HepG2 (cell line): ENCODE data around the gene VAC14. TPM values are rescaled to one million over a fixed set of nuclear protein-coding genes. Genes with fewer than 3 reads are reported as not detected.

ENCODE experiments used
- ATF6 ChIP-seq: sonication (generic); formaldehyde crosslinking; conservative IDR thresholded peaks from 2 replicates; pipeline ENCODE4 v1.4.0; 2020; ENCODE audit warnings: missing genetic modification reagents
- CBX5 ChIP-seq: sonication (generic); formaldehyde crosslinking; IDR thresholded peaks from 2 replicates; pipeline ENCODE4 v1.4.0; 2020; ENCODE audit warnings: missing genetic modification reagents, borderline replicate concordance
- DNMT3B ChIP-seq: conservative IDR thresholded peaks from 2 replicates; pipeline ENCODE4 v1.6.1; 2016; ENCODE audit warnings: missing biosample characterization, control low read depth
- ETV6 ChIP-seq: sonication (generic); formaldehyde crosslinking; conservative IDR thresholded peaks from 2 replicates; pipeline ENCODE4 v1.4.0; 2020; ENCODE audit warnings: missing genetic modification reagents
- FOXK1 ChIP-seq: sonication (generic); formaldehyde crosslinking; IDR thresholded peaks from 2 replicates; pipeline ENCODE4 v1.4.0; 2020; ENCODE audit warnings: low read depth, missing genetic modification reagents, borderline replicate concordance
- KAT2B ChIP-seq: fragments of 150-350 bp; IDR thresholded peaks from 2 replicates; pipeline ENCODE4 v1.6.1; 2014; ENCODE audit warnings: low read depth, low read length, borderline replicate concordance
- KLF15 ChIP-seq: sonication (generic); formaldehyde crosslinking; IDR thresholded peaks from 2 replicates; pipeline ENCODE4 v1.8.1; 2023; ENCODE audit warnings: borderline replicate concordance, mild to moderate bottlenecking, inconsistent platforms, missing genetic modification reagents, mixed read lengths
- LBX2 ChIP-seq: sonication (generic); formaldehyde crosslinking; IDR thresholded peaks from 2 replicates; pipeline ENCODE4 v1.5.0; 2020; ENCODE audit warnings: missing genetic modification reagents, mild to moderate bottlenecking, borderline replicate concordance
- MEIS2 ChIP-seq: sonication (generic); formaldehyde crosslinking; IDR thresholded peaks from 2 replicates; pipeline ENCODE4 v1.9.0; 2021; ENCODE audit warnings: mild to moderate bottlenecking, missing genetic modification reagents
- MYPOP ChIP-seq: sonication (generic); formaldehyde crosslinking; IDR thresholded peaks from 2 replicates; pipeline ENCODE4 v1.8.1; 2023; ENCODE audit warnings: mild to moderate bottlenecking, moderate library complexity, missing genetic modification reagents
- SOX5 ChIP-seq: IDR thresholded peaks from 2 replicates; pipeline ENCODE4 v1.6.1; 2016; ENCODE audit warnings: borderline replicate concordance
- SRSF1 ChIP-seq: fragments of 200-400 bp; formaldehyde crosslinking; optimal IDR thresholded peaks from 2 replicates; pipeline ENCODE3; 2017; ENCODE audit warnings: mild to moderate bottlenecking, low read depth, low read length, moderate library complexity
- STAG1 ChIP-seq: sonication (generic); formaldehyde crosslinking; IDR thresholded peaks from 2 replicates; pipeline ENCODE4 v1.4.0; 2020; ENCODE audit warnings: missing genetic modification reagents
- TSC22D2 ChIP-seq: sonication (generic); formaldehyde crosslinking; IDR thresholded peaks from 2 replicates; pipeline ENCODE4 v1.5.1; 2020; ENCODE audit warnings: missing genetic modification reagents, mild to moderate bottlenecking, borderline replicate concordance
- ZFP37 ChIP-seq: sonication (generic); formaldehyde crosslinking; IDR thresholded peaks from 2 replicates; pipeline ENCODE4 v1.4.0; 2020; ENCODE audit warnings: missing genetic modification reagents, borderline replicate concordance
- ZNF232 ChIP-seq: sonication (generic); formaldehyde crosslinking; IDR thresholded peaks from 2 replicates; pipeline ENCODE4 v1.4.0; 2020; ENCODE audit warnings: missing genetic modification reagents, borderline replicate concordance
- ZNF281 ChIP-seq: sonication (generic); formaldehyde crosslinking; IDR thresholded peaks from 2 replicates; pipeline ENCODE4 v1.4.0; 2020; ENCODE audit warnings: missing genetic modification reagents, borderline replicate concordance
- ZNF335 ChIP-seq: sonication (generic); formaldehyde crosslinking; IDR thresholded peaks from 2 replicates; pipeline ENCODE4 v1.4.0; 2020; ENCODE audit warnings: missing genetic modification reagents
- ZNF572 ChIP-seq: sonication (generic); formaldehyde crosslinking; IDR thresholded peaks from 2 replicates; pipeline ENCODE4 v1.5.1; 2020; ENCODE audit warnings: mild to moderate bottlenecking, missing genetic modification reagents
- ZNF773 ChIP-seq: sonication (generic); formaldehyde crosslinking; IDR thresholded peaks from 2 replicates; pipeline ENCODE4 v1.4.0; 2020; ENCODE audit warnings: missing genetic modification reagents, borderline replicate concordance
- ZSCAN5A ChIP-seq: sonication (generic); formaldehyde crosslinking; IDR thresholded peaks from 2 replicates; pipeline ENCODE4 v1.8.0; 2022; ENCODE audit warnings: mild to moderate bottlenecking, missing genetic modification reagents, borderline replicate concordance
- polyA plus RNA-seq, 8 experiments: library from polyadenylated mRNA; depleted of rRNA in 3 of 8; stranded (reverse) in 7 of 8; unstranded in 1 of 8; fragments of >200 nt; fragmentation: Illumina TruSeq in 4 of 8; extraction: Trizol in 4 of 8; gene quantifications; 2 replicates each; pipeline versions ENCODE4 v1.2.1 to v1.2.3, GENCODE V29; 2011 to 2016; ENCODE audit warnings: low read depth in 4 of 8, missing spikeins in 1 of 8, mixed read lengths in 1 of 8; ENCODE audit not compliant: insufficient read depth in 1 of 8
- total RNA-seq, 5 experiments: library from RNA; depleted of rRNA; stranded (reverse); fragments of >200 nt; fragmentation: Illumina TruSeq; extraction: Trizol; gene quantifications; 2 replicates each; pipeline ENCODE4 v1.2.3, GENCODE V29; 2016; ENCODE audit warnings: low read depth in 1 of 5

Gene VAC14
- total and polyA plus RNA-seq, 2 of the 13 experiments (the other 11 are each of a cell fraction or from before 2014, with no cell fraction given) = 23.5 to 24.6 TPM

- TF ChIP-seq SOX5 (CRISPR knock-in tag) (no peak), DNMT3B (CRISPR knock-in tag) (no peak), STAG1 (peak; percentile 58), MEIS2 (peak; percentile 8; the same call in 1 of the 2 replicates), ZNF335 (CRISPR knock-in tag) (no peak; the same call in 1 of the 2 replicates), ZNF773 (no peak), ZNF232 (CRISPR knock-in tag) (peak; percentile 1; the same call in 1 of the 2 replicates), ZSCAN5A (CRISPR knock-in tag) (no peak; the same call in 1 of the 2 replicates), ZNF281 (CRISPR knock-in tag) (no peak), KAT2B (no peak), FOXK1 (CRISPR knock-in tag) (no peak), SRSF1 (peak; percentile 47), MYPOP (no peak), ATF6 (no peak), CBX5 (CRISPR knock-in tag) (no peak), LBX2 (no peak), ZNF572 (CRISPR knock-in tag) (peak; percentile 58; the same call in 1 of the 2 replicates), ETV6 (CRISPR knock-in tag) (peak; percentile 14; the same call in 1 of the 2 replicates), KLF15 (CRISPR knock-in tag) (no peak), ZFP37 (no peak), TSC22D2 (CRISPR knock-in tag) (no peak)
These were observed 118.5 kb downstream of the VAC14 start (continued) for GRCh38 chr16:70682239-70683145.
